Mesodermal cell (in vitro differentiated cells): ENCODE results near the gene HAUS6.
"Not testable (repeated sequence)": the region's sequence is repeated elsewhere in the genome, so short reads cannot be mapped to it uniquely, and the experiment has no call there.

Experiments used
- H3K27ac ChIP-seq: 2 replicates; pipeline ENCODE4 v1.7.0; 2013; ENCODE audit warnings: mild to moderate bottlenecking, low read depth, low read length, moderate library complexity; ENCODE audit not compliant: severe bottlenecking
- H3K36me3 ChIP-seq: 2 replicates; pipeline ENCODE4 v1.7.1; 2013; ENCODE audit warnings: mild to moderate bottlenecking, low read length, moderate library complexity; ENCODE audit not compliant: control insufficient read depth, insufficient read depth
- H3K4me1 ChIP-seq: one replicate; pipeline ENCODE4 v1.7.1; 2013; ENCODE audit warnings: mild to moderate bottlenecking, low read length; ENCODE audit not compliant: insufficient read depth, control insufficient read depth, poor library complexity, severe bottlenecking
- H3K4me3 ChIP-seq: 2 replicates; pipeline ENCODE4 v1.7.0; 2013; ENCODE audit warnings: low read length, control low read depth, mild to moderate bottlenecking; ENCODE audit not compliant: insufficient read depth, poor library complexity, severe bottlenecking; ENCODE audit errors: extremely low read depth
- H3K9me3 ChIP-seq: 2 replicates; pipeline ENCODE4 v1.7.1; 2013; ENCODE audit warnings: mild to moderate bottlenecking, low read length, moderate library complexity; ENCODE audit not compliant: control insufficient read depth
- WGBS, 2 experiments: methylation state at CpG; one replicate each; pipeline ENCODE4 v1.1.5; 2013; ENCODE audit warnings: missing lambda C conversion rate in 2 of 2; ENCODE audit not compliant: insufficient coverage in 2 of 2; 5-methylcytosine and 5-hydroxymethylcytosine counted together

The HAUS6 gene

DNA sequence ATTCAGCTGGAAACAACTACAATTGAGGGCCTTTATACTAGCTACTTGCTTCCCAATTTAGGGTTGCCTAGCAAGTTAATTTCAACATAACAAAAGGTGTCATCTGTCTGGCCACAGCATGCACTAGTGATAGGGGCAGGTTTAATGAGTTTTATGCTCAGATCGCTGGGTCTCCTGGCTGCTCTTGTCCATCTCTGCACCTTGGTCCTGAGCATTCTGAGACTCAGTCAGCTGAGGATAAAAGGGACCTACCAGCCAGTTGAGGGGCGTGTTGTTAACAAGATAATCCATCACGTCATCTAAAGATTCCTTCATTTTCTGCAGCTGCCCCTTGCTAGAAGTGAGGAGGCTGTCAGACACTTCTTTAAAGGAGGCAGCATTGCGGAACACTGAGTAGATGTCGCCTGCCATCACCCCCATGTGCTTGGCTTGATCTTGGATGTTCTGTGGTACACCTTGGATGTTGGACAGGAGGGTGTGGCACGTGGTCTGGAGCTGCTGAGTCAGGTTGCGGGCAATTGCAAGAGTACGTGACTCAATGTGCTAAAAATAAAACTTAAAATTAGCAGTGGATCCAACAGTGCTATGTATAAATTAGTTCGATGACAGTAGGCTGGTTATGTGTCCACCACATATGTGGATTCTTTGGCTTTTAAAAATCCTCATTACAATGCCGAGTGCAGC lies 13.5 kb upstream of the HAUS6 start:
- no peaks in the 10 kb centered on the region for H3K9me3 ChIP-seq
- no peak overlapping the region for H3K4me3 ChIP-seq
- WGBS, 2 experiments = 91 to 94% methylated on average over 6 to 7 of the region's 10 CpGs
- no peak overlapping the region for H3K27ac ChIP-seq
- H3K36me3 ChIP-seq = peaks cover 59% of the 10 kb centered on the region
- peaks cover 14% of the 10 kb centered on the region for H3K4me1 ChIP-seq

DNA sequence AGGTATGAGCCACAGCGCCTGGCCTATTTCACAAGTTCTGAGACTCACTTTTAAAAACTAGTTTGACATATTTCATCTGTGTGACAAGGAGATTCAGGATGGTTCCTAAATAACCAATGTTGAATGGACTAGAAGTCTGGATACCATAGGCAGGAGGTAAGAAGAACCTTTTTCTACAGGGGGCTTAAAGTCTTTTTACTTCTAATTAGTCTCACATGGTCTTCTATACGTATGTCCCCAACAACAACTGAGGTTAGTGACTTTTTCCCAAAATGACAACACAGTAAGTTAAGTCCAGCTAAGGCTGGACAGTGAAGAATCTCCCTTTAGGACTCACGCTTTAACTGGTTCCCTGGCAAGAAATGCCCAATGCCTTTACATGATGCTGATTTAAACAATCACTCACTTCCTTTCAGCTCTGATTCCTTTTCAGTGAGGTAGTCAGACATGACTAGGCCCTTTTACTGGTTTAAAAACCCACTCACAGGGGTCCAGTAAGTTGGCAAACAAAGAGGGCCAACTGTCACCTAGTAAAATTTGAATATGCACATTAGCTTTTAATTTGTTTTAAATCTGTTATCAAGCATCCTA lies 12.1 kb upstream of the HAUS6 start:
- WGBS, 2 experiments = 93 to 97% methylated on average over 3 of the region's 3 CpGs
- Histone ChIP-seq H3K4me3 (no peak overlapping the region), H3K4me1 (peaks cover 14% of the 10 kb centered on the region), H3K27ac (peak overlapping the region; percentile 59), H3K9me3 (no peaks in the 10 kb centered on the region), H3K36me3 (peaks cover 44% of the 10 kb centered on the region)

- H3K9me3 ChIP-seq = no peaks in the 10 kb centered on the region
- H3K27ac ChIP-seq = peak overlapping the region; percentile 59
- no peak overlapping the region for H3K4me3 ChIP-seq
- 81 to 85% methylated on average over 6 of the region's 12 CpGs for WGBS, 2 experiments
- peaks cover 38% of the 10 kb centered on the region for H3K36me3 ChIP-seq
- H3K4me1 ChIP-seq = peaks cover 14% of the 10 kb centered on the region
These were observed 11.4 kb upstream of the HAUS6 start for GRCh38 chr9:19113964-19114679.

DNA sequence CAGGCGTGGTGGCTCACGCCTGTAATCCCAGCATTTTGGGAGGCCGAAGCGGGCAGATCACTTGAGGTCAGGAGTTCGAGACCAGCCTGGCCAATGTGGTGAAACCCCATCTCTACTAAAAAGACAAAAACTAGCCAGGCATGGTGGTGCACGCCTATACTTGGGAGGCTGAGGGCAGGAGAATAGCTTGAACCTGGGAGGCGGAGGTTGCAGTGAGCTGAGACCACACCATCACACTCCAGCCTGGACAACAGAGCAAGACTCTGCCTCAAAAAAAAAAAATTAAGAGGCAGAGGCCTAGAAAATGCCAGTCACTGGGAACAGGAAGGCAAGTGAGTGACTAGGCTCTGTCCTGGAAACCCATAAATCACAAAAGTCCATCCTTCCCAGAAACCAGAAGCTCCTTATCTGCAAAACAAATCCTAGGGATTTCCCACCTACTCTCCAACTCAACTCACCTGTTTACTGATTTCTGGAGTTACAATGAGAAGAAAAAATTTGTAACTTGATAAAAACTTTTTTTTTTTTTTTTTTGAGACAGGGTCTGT lies 10.4 kb upstream of the HAUS6 start:
- not testable (repeated sequence) for H3K27ac ChIP-seq, H3K4me3 ChIP-seq, H3K9me3 ChIP-seq
- 60 to 100% methylated on average over 1 to 3 of the region's 7 CpGs for WGBS, 2 experiments
- peaks cover 28% of the 10 kb centered on the region for H3K36me3 ChIP-seq
- peaks cover 14% of the 10 kb centered on the region for H3K4me1 ChIP-seq

DNA sequence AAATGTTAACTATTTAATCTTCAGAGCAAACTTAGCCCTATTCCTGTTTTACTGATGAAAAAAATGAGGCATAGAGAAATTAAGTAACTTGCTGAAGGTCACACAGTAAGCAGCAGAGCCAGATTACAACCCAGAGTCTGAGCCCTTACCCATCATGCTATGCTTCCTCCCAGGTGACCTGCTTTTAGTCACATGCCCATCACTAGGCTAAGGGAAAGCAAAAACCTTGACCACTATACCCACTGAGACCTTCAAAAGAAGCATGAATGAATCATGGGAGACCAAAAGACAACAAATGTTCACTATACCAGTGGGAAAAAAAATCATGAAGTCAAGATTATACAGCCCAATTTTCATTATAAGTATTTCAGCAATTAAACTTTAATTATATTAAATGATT lies 5.3 kb upstream of the HAUS6 start:
- H3K27ac ChIP-seq = no peak overlapping the region
- no peaks in the 10 kb centered on the region for H3K4me1 ChIP-seq
- H3K9me3 ChIP-seq = no peaks in the 10 kb centered on the region
- no peak overlapping the region for H3K4me3 ChIP-seq
- no peaks in the 10 kb centered on the region for H3K36me3 ChIP-seq

- Histone ChIP-seq H3K4me1 (peaks cover 5% of the 10 kb centered on the region), H3K9me3 (no peaks in the 10 kb centered on the region), H3K36me3 (peaks cover 8% of the 10 kb centered on the region), H3K27ac (peak overlapping the region; percentile 20), H3K4me3 (no peak overlapping the region)
- 85 to 94% methylated on average over 11 to 12 of the region's 14 CpGs for WGBS, 2 experiments
These were observed 2.0 kb upstream of the HAUS6 start for GRCh38 chr9:19104515-19105282.

GRCh38 chr9:19102181-19102630 lies 498 bp downstream of the HAUS6 start:
- Histone ChIP-seq H3K4me1 (peaks cover 5% of the 10 kb centered on the region), H3K36me3 (peaks cover 18% of the 10 kb centered on the region), H3K9me3 (no peaks in the 10 kb centered on the region), H3K27ac (no peak overlapping the region), H3K4me3 (peak overlapping the region; percentile 89)
- 0% methylated on average over 16 of the region's 21 CpGs for WGBS, 2 experiments

- H3K27ac ChIP-seq = no peak overlapping the region
- H3K36me3 ChIP-seq = peaks cover 22% of the 10 kb centered on the region
- H3K4me1 ChIP-seq = peaks cover 5% of the 10 kb centered on the region
- peak overlapping the region; percentile 89 for H3K4me3 ChIP-seq
- WGBS, 2 experiments = 82 to 90% methylated on average over 6 of the region's 8 CpGs
- no peaks in the 10 kb centered on the region for H3K9me3 ChIP-seq
These were observed 1.5 kb downstream of the HAUS6 start for GRCh38 chr9:19101203-19101602.

GRCh38 chr9:19097431-19097830 lies 5.3 kb downstream of the HAUS6 start:
- H3K4me3 ChIP-seq, H3K9me3 ChIP-seq, H3K27ac ChIP-seq, H3K4me1 ChIP-seq: not testable (repeated sequence)
- H3K36me3 ChIP-seq = peaks cover 47% of the 10 kb centered on the region

- 94 to 96% methylated on average over 2 to 3 of the region's 6 CpGs for WGBS, 2 experiments
- no peak overlapping the region for H3K27ac ChIP-seq
- H3K9me3 ChIP-seq = no peaks in the 10 kb centered on the region
- no peaks in the 10 kb centered on the region for H3K4me1 ChIP-seq
- H3K4me3 ChIP-seq = no peak overlapping the region
- peaks cover 95% of the 10 kb centered on the region for H3K36me3 ChIP-seq
These were observed 15.4 kb downstream of the HAUS6 start for GRCh38 chr9:19087106-19088000.
